ENCODE measurements around the gene SIPA1L3.

Gene SIPA1L3

GRCh38 chr19:38011426-38011825 is 104.4 kb downstream of the SIPA1L3 start:
- Histone ChIP-seq H3F3A (ENCODE audit: insufficient read depth) (no peaks in the 10 kb centered on the region), H3K27me3 (ENCODE audit: low read length) (no peaks in the 10 kb centered on the region), H3K9ac (ENCODE audit: low read length) (no peak overlapping the region), H3K4me2 (ENCODE audit: low read depth, low read length, poor library complexity, severe bottlenecking) (no peak overlapping the region), H4K20me1 (ENCODE audit: low read depth, low read length) (no peaks in the 10 kb centered on the region), H3K9me3 (ENCODE audit: insufficient read depth, low read length) (no peaks in the 10 kb centered on the region), H3K36me3 (ENCODE audit: low read length) (no peaks in the 10 kb centered on the region), H3K79me2 (ENCODE audit: insufficient read depth, low read length) (peaks cover 90% of the 10 kb centered on the region), H3K27ac (ENCODE audit: low read depth, low read length) (no peak overlapping the region), H3K4me3 (ENCODE audit: insufficient read depth, low read length, poor library complexity, severe bottlenecking) (no peak overlapping the region), H2AFZ (ENCODE audit: low read depth, low read length, severe bottlenecking) (no peak overlapping the region), H3K9me2 (replicated peaks; ENCODE audit: insufficient read depth, low read length) (no peaks in the 10 kb centered on the region)
- TF ChIP-seq EZH2phosphoT487 (conservative IDR thresholded peaks at IDR 0.05; ENCODE audit: low read length), result no peak
- TF ChIP-seq, protein P1, sequence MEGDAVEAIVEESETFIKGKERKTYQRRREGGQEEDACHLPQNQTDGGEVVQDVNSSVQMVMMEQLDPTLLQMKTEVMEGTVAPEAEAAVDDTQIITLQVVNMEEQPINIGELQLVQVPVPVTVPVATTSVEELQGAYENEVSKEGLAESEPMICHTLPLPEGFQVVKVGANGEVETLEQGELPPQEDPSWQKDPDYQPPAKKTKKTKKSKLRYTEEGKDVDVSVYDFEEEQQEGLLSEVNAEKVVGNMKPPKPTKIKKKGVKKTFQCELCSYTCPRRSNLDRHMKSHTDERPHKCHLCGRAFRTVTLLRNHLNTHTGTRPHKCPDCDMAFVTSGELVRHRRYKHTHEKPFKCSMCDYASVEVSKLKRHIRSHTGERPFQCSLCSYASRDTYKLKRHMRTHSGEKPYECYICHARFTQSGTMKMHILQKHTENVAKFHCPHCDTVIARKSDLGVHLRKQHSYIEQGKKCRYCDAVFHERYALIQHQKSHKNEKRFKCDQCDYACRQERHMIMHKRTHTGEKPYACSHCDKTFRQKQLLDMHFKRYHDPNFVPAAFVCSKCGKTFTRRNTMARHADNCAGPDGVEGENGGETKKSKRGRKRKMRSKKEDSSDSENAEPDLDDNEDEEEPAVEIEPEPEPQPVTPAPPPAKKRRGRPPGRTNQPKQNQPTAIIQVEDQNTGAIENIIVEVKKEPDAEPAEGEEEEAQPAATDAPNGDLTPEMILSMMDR (IDR thresholded peaks at IDR 0.05; ENCODE audit: insufficient read depth, low read length, poor library complexity, severe bottlenecking), result no peak

DNA sequence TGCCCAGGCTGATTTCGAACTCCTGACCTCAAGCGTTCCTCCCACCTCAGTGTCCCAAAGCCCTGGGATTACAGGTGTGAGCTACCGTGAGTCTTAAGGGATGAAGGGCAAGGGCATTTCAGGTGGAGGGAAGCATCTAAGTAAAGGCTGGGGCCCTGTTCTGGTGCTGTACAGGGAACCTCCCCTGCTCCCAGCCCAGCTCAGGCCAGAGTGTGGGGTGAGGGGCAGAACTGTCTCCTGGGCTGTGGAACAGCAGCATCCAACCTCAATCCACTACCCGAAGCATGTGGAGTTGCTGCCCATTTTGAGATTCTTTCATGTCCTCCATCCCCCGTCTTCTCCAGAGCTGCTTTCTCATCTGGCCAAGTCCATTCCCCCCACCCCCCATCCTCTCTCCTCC is 105.3 kb downstream of the SIPA1L3 start:
- TF ChIP-seq, protein P1 (IDR thresholded peaks at IDR 0.05; ENCODE audit: insufficient read depth, low read length, poor library complexity, severe bottlenecking), result no peak
- TF ChIP-seq EZH2phosphoT487 (conservative IDR thresholded peaks at IDR 0.05; ENCODE audit: low read length), result no peak
- no peaks in the 10 kb centered on the region for H3K27me3 ChIP-seq (ENCODE audit: low read length)
- H3K4me3 ChIP-seq (ENCODE audit: insufficient read depth, low read length, poor library complexity, severe bottlenecking), result no peak overlapping the region
- H3K36me3 ChIP-seq (ENCODE audit: low read length), result no peaks in the 10 kb centered on the region
- H4K20me1 ChIP-seq (ENCODE audit: low read depth, low read length), result no peaks in the 10 kb centered on the region
- H3F3A ChIP-seq (ENCODE audit: insufficient read depth), result no peaks in the 10 kb centered on the region
- H2AFZ ChIP-seq (ENCODE audit: low read depth, low read length, severe bottlenecking), result no peak overlapping the region
- no peak overlapping the region for H3K27ac ChIP-seq (ENCODE audit: low read depth, low read length)
- H3K4me2 ChIP-seq (ENCODE audit: low read depth, low read length, poor library complexity, severe bottlenecking), result no peak overlapping the region
- no peaks in the 10 kb centered on the region for H3K9me2 ChIP-seq (replicated peaks; ENCODE audit: insufficient read depth, low read length)
- H3K9me3 ChIP-seq (ENCODE audit: insufficient read depth, low read length), result no peaks in the 10 kb centered on the region
- peaks cover 90% of the 10 kb centered on the region for H3K79me2 ChIP-seq (ENCODE audit: insufficient read depth, low read length)
- H3K9ac ChIP-seq (ENCODE audit: low read length), result no peak overlapping the region

DNA sequence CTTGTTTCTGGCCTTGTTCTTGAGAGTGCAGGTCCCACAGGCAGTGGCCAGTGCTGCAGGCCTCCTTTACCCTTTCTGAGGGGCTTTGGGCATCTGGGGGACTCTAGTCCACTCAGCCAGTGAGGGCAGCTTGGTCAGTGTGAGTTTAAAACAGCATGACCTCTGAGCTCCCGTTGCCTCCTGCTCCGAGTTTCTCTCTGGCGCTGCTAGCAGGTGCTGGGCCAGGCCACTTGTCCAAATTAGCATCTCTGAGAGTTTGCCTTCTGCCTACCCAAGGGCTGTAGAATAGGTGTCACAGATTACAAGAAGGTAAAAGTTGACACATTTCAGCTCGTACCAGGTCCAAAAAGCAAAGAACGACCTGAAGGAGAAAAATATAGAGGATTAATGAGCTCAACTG is 105.9 kb downstream of the SIPA1L3 start:
- Histone ChIP-seq H3K4me2 (ENCODE audit: low read depth, low read length, poor library complexity, severe bottlenecking) (no peak overlapping the region), H3K27ac (ENCODE audit: low read depth, low read length) (no peak overlapping the region), H2AFZ (ENCODE audit: low read depth, low read length, severe bottlenecking) (no peak overlapping the region), H4K20me1 (ENCODE audit: low read depth, low read length) (no peaks in the 10 kb centered on the region), H3K9me3 (ENCODE audit: insufficient read depth, low read length) (no peaks in the 10 kb centered on the region), H3K27me3 (ENCODE audit: low read length) (no peaks in the 10 kb centered on the region), H3K9ac (ENCODE audit: low read length) (no peak overlapping the region), H3K36me3 (ENCODE audit: low read length) (no peaks in the 10 kb centered on the region), H3F3A (ENCODE audit: insufficient read depth) (no peaks in the 10 kb centered on the region), H3K4me3 (ENCODE audit: insufficient read depth, low read length, poor library complexity, severe bottlenecking) (no peak overlapping the region), H3K79me2 (ENCODE audit: insufficient read depth, low read length) (peaks cover 91% of the 10 kb centered on the region), H3K9me2 (replicated peaks; ENCODE audit: insufficient read depth, low read length) (no peaks in the 10 kb centered on the region)
- TF ChIP-seq EZH2phosphoT487 (conservative IDR thresholded peaks at IDR 0.05; ENCODE audit: low read length), result no peak
- TF ChIP-seq, protein P1 (IDR thresholded peaks at IDR 0.05; ENCODE audit: insufficient read depth, low read length, poor library complexity, severe bottlenecking), result no peak

All from SU-DHL-6 (cell line).